Measurements from ENCODE around the gene CDSN. TPM values are rescaled to one million over a fixed set of nuclear protein-coding genes. Genes with fewer than 3 reads are reported as not detected.
A peak's percentile ranks its signal among the peaks of the same experiment; 100 is the strongest.
"Not testable (repeated sequence)": the region's sequence is repeated elsewhere in the genome, so short reads cannot be mapped to it uniquely, and the experiment has no call there.

Gene CDSN
- total RNA-seq, 1 donor from 2014 or later: not detected

GRCh38 chr6:31083742-31084354 is 36.4 kb downstream of the CDSN start:
- peaks cover 22% of the 10 kb centered on the region for H3K27me3 Mint-ChIP-seq (ENCODE audit: low read depth)
- no peaks in the 10 kb centered on the region for H3K9me3 Mint-ChIP-seq
- DNase-seq (ENCODE audit: low spot score): peak; percentile 23
- H3K4me3 Mint-ChIP-seq (ENCODE audit: low read depth): no peak overlapping the region
- H3K4me1 Mint-ChIP-seq (ENCODE audit: low read depth): peaks cover 10% of the 10 kb centered on the region
- H3K27ac Mint-ChIP-seq: no peak overlapping the region
- intact Hi-C loops (cut with micrococcal nuclease): no loop called here
- H3K36me3 Mint-ChIP-seq (ENCODE audit: low read depth): no peaks in the 10 kb centered on the region

GRCh38 chr6:31081872-31082271 is 38.4 kb downstream of the CDSN start:
- no peaks in the 10 kb centered on the region for H3K36me3 Mint-ChIP-seq (ENCODE audit: low read depth)
- H3K4me1 Mint-ChIP-seq (ENCODE audit: low read depth): peaks cover 4% of the 10 kb centered on the region
- no peak for DNase-seq (ENCODE audit: low spot score)
- H3K27me3 Mint-ChIP-seq (ENCODE audit: low read depth): peaks cover 20% of the 10 kb centered on the region
- intact Hi-C loops (cut with micrococcal nuclease): no loop called here
- H3K27ac Mint-ChIP-seq: no peak overlapping the region
- H3K4me3 Mint-ChIP-seq (ENCODE audit: low read depth): no peak overlapping the region
- H3K9me3 Mint-ChIP-seq: no peaks in the 10 kb centered on the region

- H3K4me1 Mint-ChIP-seq (ENCODE audit: low read depth): peaks cover 1% of the 10 kb centered on the region
- no peak overlapping the region for H3K27ac Mint-ChIP-seq
- no peak overlapping the region for H3K4me3 Mint-ChIP-seq (ENCODE audit: low read depth)
- no peaks in the 10 kb centered on the region for H3K9me3 Mint-ChIP-seq
- intact Hi-C loops (cut with micrococcal nuclease): loop anchor here (2.0 kb wide), 1 partner anchor 165 kb away; the partner anchor contains the start of gene VARS2
- DNase-seq (ENCODE audit: low spot score): peak; percentile 54
- no peaks in the 10 kb centered on the region for H3K36me3 Mint-ChIP-seq (ENCODE audit: low read depth)
- H3K27me3 Mint-ChIP-seq (ENCODE audit: low read depth): peaks cover 7% of the 10 kb centered on the region
Measured at GRCh38 chr6:31079656-31080261, 40.5 kb downstream of the CDSN start.

GRCh38 chr6:31076611-31077010 is 43.6 kb downstream of the CDSN start:
- intact Hi-C loops (cut with micrococcal nuclease): no loop called here
- Mint-ChIP-seq H3K9me3 (no peaks in the 10 kb centered on the region), H3K27me3 (ENCODE audit: low read depth) (peaks cover 5% of the 10 kb centered on the region), H3K4me1 (ENCODE audit: low read depth) (peaks cover 1% of the 10 kb centered on the region), H3K36me3 (ENCODE audit: low read depth) (no peaks in the 10 kb centered on the region), H3K27ac (no peak overlapping the region), H3K4me3 (ENCODE audit: low read depth) (no peak overlapping the region)
- DNase-seq (ENCODE audit: low spot score): no peak

GRCh38 chr6:31075528-31075927 is 44.7 kb downstream of the CDSN start:
- Mint-ChIP-seq H3K9me3 (no peaks in the 10 kb centered on the region), H3K4me1 (ENCODE audit: low read depth) (peaks cover 1% of the 10 kb centered on the region), H3K27ac (no peak overlapping the region), H3K4me3 (ENCODE audit: low read depth) (no peak overlapping the region), H3K36me3 (ENCODE audit: low read depth) (no peaks in the 10 kb centered on the region), H3K27me3 (ENCODE audit: low read depth) (peaks cover 2% of the 10 kb centered on the region)
- DNase-seq (ENCODE audit: low spot score): no peak
- intact Hi-C loops (cut with micrococcal nuclease): no loop called here

GRCh38 chr6:31074401-31074800 is 45.8 kb downstream of the CDSN start:
- DNase-seq (ENCODE audit: low spot score): no peak
- Mint-ChIP-seq H3K4me1 (ENCODE audit: low read depth) (no peaks in the 10 kb centered on the region), H3K27ac (no peak overlapping the region), H3K9me3 (no peaks in the 10 kb centered on the region), H3K36me3 (ENCODE audit: low read depth) (no peaks in the 10 kb centered on the region), H3K27me3 (ENCODE audit: low read depth) (no peaks in the 10 kb centered on the region), H3K4me3 (ENCODE audit: low read depth) (no peak overlapping the region)
- intact Hi-C loops (cut with micrococcal nuclease): no loop called here

- intact Hi-C loops (cut with micrococcal nuclease): no loop called here
- Mint-ChIP-seq H3K4me1 (ENCODE audit: low read depth) (no peaks in the 10 kb centered on the region), H3K27ac (no peak overlapping the region), H3K9me3 (no peaks in the 10 kb centered on the region), H3K4me3 (ENCODE audit: low read depth) (no peak overlapping the region), H3K27me3 (ENCODE audit: low read depth) (peaks cover 3% of the 10 kb centered on the region), H3K36me3 (ENCODE audit: low read depth) (no peaks in the 10 kb centered on the region)
- no peak for DNase-seq (ENCODE audit: low spot score)
Measured at GRCh38 chr6:31070711-31071197, 49.5 kb downstream of the CDSN start.

GRCh38 chr6:31068669-31069340 is 51.4 kb downstream of the CDSN start:
- Mint-ChIP-seq H3K36me3 (ENCODE audit: low read depth) (no peaks in the 10 kb centered on the region), H3K9me3 (no peaks in the 10 kb centered on the region), H3K27me3 (ENCODE audit: low read depth) (peaks cover 3% of the 10 kb centered on the region), H3K27ac (no peak overlapping the region), H3K4me1 (ENCODE audit: low read depth) (no peaks in the 10 kb centered on the region), H3K4me3 (ENCODE audit: low read depth) (no peak overlapping the region)
- DNase-seq (ENCODE audit: low spot score): peak; percentile 53
- intact Hi-C loops (cut with micrococcal nuclease): no loop called here

GRCh38 chr6:31067891-31068668 is 52.2 kb downstream of the CDSN start:
- intact Hi-C loops (cut with micrococcal nuclease); H3K36me3 Mint-ChIP-seq (ENCODE audit: low read depth); DNase-seq (ENCODE audit: low spot score); H3K4me3 Mint-ChIP-seq (ENCODE audit: low read depth); H3K9me3 Mint-ChIP-seq; H3K27me3 Mint-ChIP-seq (ENCODE audit: low read depth); H3K27ac Mint-ChIP-seq; H3K4me1 Mint-ChIP-seq (ENCODE audit: low read depth): not testable (repeated sequence)

- H3K36me3 Mint-ChIP-seq (ENCODE audit: low read depth); intact Hi-C loops (cut with micrococcal nuclease): not testable (repeated sequence)
Measured at GRCh38 chr6:31067028-31067427, 53.2 kb downstream of the CDSN start.

GRCh38 chr6:31065556-31065955 is 54.7 kb downstream of the CDSN start:
- Mint-ChIP-seq H3K4me1 (ENCODE audit: low read depth) (no peaks in the 10 kb centered on the region), H3K9me3 (no peaks in the 10 kb centered on the region), H3K27me3 (ENCODE audit: low read depth) (peaks cover 12% of the 10 kb centered on the region), H3K4me3 (ENCODE audit: low read depth) (no peak overlapping the region), H3K36me3 (ENCODE audit: low read depth) (no peaks in the 10 kb centered on the region), H3K27ac (no peak overlapping the region)
- DNase-seq (ENCODE audit: low spot score): no peak
- intact Hi-C loops (cut with micrococcal nuclease): no loop called here

More at GRCh38 chr6:31067028-31067427, 53.2 kb downstream of the CDSN start:
- H3K9me3 Mint-ChIP-seq; H3K4me3 Mint-ChIP-seq (ENCODE audit: low read depth); DNase-seq (ENCODE audit: low spot score); H3K27me3 Mint-ChIP-seq (ENCODE audit: low read depth); H3K4me1 Mint-ChIP-seq (ENCODE audit: low read depth); H3K27ac Mint-ChIP-seq: not testable (repeated sequence)

Measured in activated T-helper 2 cell treated with anti-CD3 and anti-CD28 coated beads, Interferon-gamma antibody, Interleukin-2, Interleukin-4, amounts not matched to agents 10 μg/mL and 5 μg/mL and 100 μg/mL, durations not matched to agents 14 hours and 24 hours and 36 hours (primary cell).